Endothelial cell of umbilical vein (primary cell): Measurements from ENCODE around the gene TRIM59.

ENCODE experiments used
- EZH2 ChIP-seq: IDR thresholded peaks from 2 replicates; pipeline ENCODE4 v1.6.1; 2012; ENCODE audit warnings: borderline replicate concordance, low read depth, mild to moderate bottlenecking, moderate library complexity, low read length, inconsistent platforms; ENCODE audit not compliant: severe bottlenecking
- FOS ChIP-seq: IDR thresholded peaks from 2 replicates; pipeline ENCODE4 v1.6.1; 2011; ENCODE audit warnings: mild to moderate bottlenecking, low read length, moderate library complexity, borderline replicate concordance; ENCODE audit not compliant: insufficient read depth
- JUN ChIP-seq: IDR thresholded peaks from 2 replicates; pipeline ENCODE4 v1.6.1; 2011; ENCODE audit warnings: borderline replicate concordance, low read depth; ENCODE audit not compliant: insufficient read length, insufficient read depth
- MYC ChIP-seq: IDR thresholded peaks from one replicate; pipeline ENCODE4 v1.6.1; 2011; ENCODE audit warnings: mild to moderate bottlenecking, low read depth, low read length
- POLR2A ChIP-seq: IDR thresholded peaks from 2 replicates; pipeline ENCODE4 v1.6.1; 2012; ENCODE audit warnings: low read depth, mild to moderate bottlenecking, control low read depth, low read length
- POLR2AphosphoS5 ChIP-seq: IDR thresholded peaks from 2 replicates; pipeline ENCODE4 v1.6.1; 2012; ENCODE audit warnings: low read depth, mild to moderate bottlenecking, control low read depth, low read length, moderate library complexity; ENCODE audit not compliant: insufficient read depth
- TF ChIP-seq, protein P1 (sequence below), 2 donors: IDR thresholded peaks; 1 replicate in 1 of 2; 2 replicates in 1 of 2; pipeline ENCODE4 v1.5.1; 2011; ENCODE audit warnings: low read length in 2 of 2, mild to moderate bottlenecking in 2 of 2, moderate library complexity in 2 of 2, control low read depth in 1 of 2, inconsistent platforms in 1 of 2, low read depth in 1 of 2; ENCODE audit not compliant: insufficient read depth in 1 of 2; ENCODE audit errors: extremely low read depth in 1 of 2
- TF ChIP-seq, protein P2 (sequence below): IDR thresholded peaks from 2 replicates; pipeline ENCODE4 v1.6.1; 2011; ENCODE audit not compliant: insufficient read depth, insufficient read length

DNA sequence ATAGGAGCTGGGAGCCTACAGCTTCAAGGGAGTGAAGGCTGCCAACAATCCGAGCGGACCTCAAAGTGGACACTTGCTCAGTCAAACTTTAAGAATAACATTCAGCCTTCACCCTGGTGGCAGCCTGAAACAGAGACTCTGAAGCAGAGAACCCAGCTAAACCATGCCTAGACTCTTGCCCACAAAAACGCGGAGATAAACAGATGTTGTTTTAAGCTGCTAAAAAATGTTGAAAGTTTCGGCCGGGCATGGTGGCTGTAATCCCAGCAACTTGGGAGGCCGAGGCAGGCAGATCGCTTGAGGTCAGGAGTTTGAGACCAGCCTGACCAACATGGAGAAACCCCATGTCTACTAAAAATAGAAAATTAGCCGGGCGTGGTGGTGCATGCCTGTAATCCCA, 29.8 kb upstream of the TRIM59 start:
- TF ChIP-seq, protein P1, sequence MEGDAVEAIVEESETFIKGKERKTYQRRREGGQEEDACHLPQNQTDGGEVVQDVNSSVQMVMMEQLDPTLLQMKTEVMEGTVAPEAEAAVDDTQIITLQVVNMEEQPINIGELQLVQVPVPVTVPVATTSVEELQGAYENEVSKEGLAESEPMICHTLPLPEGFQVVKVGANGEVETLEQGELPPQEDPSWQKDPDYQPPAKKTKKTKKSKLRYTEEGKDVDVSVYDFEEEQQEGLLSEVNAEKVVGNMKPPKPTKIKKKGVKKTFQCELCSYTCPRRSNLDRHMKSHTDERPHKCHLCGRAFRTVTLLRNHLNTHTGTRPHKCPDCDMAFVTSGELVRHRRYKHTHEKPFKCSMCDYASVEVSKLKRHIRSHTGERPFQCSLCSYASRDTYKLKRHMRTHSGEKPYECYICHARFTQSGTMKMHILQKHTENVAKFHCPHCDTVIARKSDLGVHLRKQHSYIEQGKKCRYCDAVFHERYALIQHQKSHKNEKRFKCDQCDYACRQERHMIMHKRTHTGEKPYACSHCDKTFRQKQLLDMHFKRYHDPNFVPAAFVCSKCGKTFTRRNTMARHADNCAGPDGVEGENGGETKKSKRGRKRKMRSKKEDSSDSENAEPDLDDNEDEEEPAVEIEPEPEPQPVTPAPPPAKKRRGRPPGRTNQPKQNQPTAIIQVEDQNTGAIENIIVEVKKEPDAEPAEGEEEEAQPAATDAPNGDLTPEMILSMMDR (IDR thresholded peaks at IDR 0.05; ENCODE audit: extremely low read depth in 1 of 2, insufficient read depth in 1 of 2, low read depth in 1 of 2, low read length in 2 of 2) = no peak
- TF ChIP-seq POLR2A = no peak
- TF ChIP-seq, protein P2, sequence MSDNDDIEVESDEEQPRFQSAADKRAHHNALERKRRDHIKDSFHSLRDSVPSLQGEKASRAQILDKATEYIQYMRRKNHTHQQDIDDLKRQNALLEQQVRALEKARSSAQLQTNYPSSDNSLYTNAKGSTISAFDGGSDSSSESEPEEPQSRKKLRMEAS = no peak
- no peak for TF ChIP-seq EZH2
- TF ChIP-seq POLR2AphosphoS5 = no peak
- no peak for TF ChIP-seq JUN
- TF ChIP-seq MYC = no peak
- TF ChIP-seq FOS = no peak
